ENCODE data around the gene RABGAP1.

RABGAP1 gene

DNA sequence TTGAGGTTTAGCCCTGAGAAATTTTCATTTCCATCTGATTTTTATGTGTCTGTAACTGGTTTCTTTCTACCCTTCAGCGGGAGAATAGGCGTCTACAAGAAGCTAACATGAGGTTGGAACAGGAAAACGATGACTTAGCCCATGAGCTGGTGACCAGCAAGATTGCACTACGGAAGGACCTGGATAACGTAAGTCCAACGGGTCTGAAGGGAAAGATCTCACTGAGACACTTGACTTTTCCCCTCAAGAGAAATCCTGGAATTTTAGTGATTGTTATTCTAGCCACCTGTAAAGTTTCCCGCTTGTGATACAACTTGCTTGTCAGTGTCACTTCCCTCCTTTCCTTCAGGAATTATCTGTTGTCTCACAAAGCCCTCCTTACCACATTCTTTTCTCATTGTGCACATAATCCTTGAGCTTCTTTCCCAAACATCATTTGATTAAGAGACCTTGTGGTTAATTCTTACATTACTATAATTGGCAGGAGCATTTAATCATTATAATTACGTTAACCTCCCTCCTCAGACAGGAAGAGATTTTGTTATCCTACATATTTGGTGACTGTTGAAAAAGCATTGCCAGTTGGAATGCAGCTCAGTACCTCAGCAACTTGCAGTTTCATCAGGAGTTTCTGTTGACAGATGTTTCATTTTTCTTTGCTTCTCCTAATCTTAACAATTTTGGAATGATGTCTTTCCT is 149.5 kb downstream of the RABGAP1 start:
- no peak for DNase-seq (ENCODE audit: low read depth, low spot score)
- TF ChIP-seq POLR2AphosphoS5 (IDR thresholded peaks at IDR 0.05; ENCODE audit: borderline replicate concordance, low read depth, low read length) (no peak), FOXP2 (optimal IDR thresholded peaks at IDR 0.05; ENCODE audit: control extremely low read depth, extremely low read length, insufficient read depth) (no peak), EZH2 (IDR thresholded peaks at IDR 0.05) (no peak)
- Histone ChIP-seq H3K27ac (peak overlapping the region; percentile 58), H3K36me3 (ENCODE audit: insufficient read depth, low read length) (peaks cover 88% of the 10 kb centered on the region), H3K4me3 (no peak overlapping the region), H3K9me3 (ENCODE audit: low read depth, low read length) (no peaks in the 10 kb centered on the region), H3K9ac (ENCODE audit: insufficient read length) (no peak overlapping the region)

GRCh38 chr9:123090956-123091355 is 150.1 kb downstream of the RABGAP1 start:
- Histone ChIP-seq H3K9ac (ENCODE audit: insufficient read length) (no peak overlapping the region), H3K36me3 (ENCODE audit: insufficient read depth, low read length) (peaks cover 88% of the 10 kb centered on the region), H3K27ac (peak overlapping the region; percentile 58; the same call in 1 of the 2 replicates), H3K4me3 (no peak overlapping the region), H3K9me3 (ENCODE audit: low read depth, low read length) (no peaks in the 10 kb centered on the region)
- no peak for DNase-seq (ENCODE audit: low read depth, low spot score)
- TF ChIP-seq POLR2AphosphoS5 (IDR thresholded peaks at IDR 0.05; ENCODE audit: borderline replicate concordance, low read depth, low read length) = no peak
- no peak for TF ChIP-seq FOXP2 (optimal IDR thresholded peaks at IDR 0.05; ENCODE audit: control extremely low read depth, extremely low read length, insufficient read depth)
- TF ChIP-seq EZH2 (IDR thresholded peaks at IDR 0.05) = no peak

DNA sequence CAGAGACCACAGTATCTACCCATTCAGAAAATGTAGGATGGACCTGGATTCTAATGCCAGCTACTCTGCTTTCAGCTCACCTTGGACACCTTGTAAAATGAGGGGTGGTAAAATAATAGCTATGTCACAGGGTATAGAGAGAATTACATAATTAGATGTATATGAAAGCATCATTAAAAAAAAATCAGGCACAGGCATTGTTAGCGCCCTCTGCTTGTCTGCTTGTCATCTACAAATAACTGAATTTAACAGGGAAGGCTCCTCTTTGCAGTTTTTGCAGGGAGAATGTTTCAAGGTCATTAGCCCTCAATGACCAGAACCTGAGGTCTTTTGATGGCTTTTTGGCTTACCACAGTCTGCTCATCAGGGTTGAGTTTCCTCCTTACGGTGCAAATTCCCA is 150.6 kb downstream of the RABGAP1 start:
- no peak overlapping the region for H3K9ac ChIP-seq (ENCODE audit: insufficient read length)
- H3K9me3 ChIP-seq (ENCODE audit: low read depth, low read length) = no peaks in the 10 kb centered on the region
- DNase-seq (ENCODE audit: low read depth, low spot score) = no peak
- H3K36me3 ChIP-seq (ENCODE audit: insufficient read depth, low read length) = peaks cover 88% of the 10 kb centered on the region
- H3K4me3 ChIP-seq = no peak overlapping the region
- H3K27ac ChIP-seq = no peak overlapping the region
- TF ChIP-seq POLR2AphosphoS5 (IDR thresholded peaks at IDR 0.05; ENCODE audit: borderline replicate concordance, low read depth, low read length) = no peak
- no peak for TF ChIP-seq FOXP2 (optimal IDR thresholded peaks at IDR 0.05; ENCODE audit: control extremely low read depth, extremely low read length, insufficient read depth)
- no peak for TF ChIP-seq EZH2 (IDR thresholded peaks at IDR 0.05)

DNA sequence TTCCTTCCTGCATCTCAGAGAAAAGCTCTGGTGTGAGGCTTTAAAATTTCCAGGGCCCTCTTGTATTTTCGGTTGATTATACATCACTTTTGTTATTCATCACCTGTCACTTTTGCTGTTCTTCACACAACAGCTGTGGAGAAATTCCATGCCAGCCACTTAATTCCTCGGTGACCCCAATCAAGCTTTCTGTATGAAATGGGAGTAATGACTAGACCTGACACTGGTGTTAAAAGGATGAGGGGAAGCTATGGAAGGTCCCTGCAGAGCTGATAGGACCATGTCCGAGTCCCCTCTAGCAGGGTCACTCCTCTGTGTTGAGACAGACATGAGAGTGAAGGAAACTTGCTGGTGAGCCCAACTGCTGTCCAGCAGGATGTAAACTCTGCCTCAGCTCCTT is 152.3 kb downstream of the RABGAP1 start:
- H3K9me3 ChIP-seq (ENCODE audit: low read depth, low read length) = no peaks in the 10 kb centered on the region
- H3K36me3 ChIP-seq (ENCODE audit: insufficient read depth, low read length) = peaks cover 92% of the 10 kb centered on the region
- H3K27ac ChIP-seq = no peak overlapping the region
- no peak for DNase-seq (ENCODE audit: low read depth, low spot score)
- TF ChIP-seq POLR2AphosphoS5 (IDR thresholded peaks at IDR 0.05; ENCODE audit: borderline replicate concordance, low read depth, low read length) (no peak), EZH2 (IDR thresholded peaks at IDR 0.05) (no peak), FOXP2 (optimal IDR thresholded peaks at IDR 0.05; ENCODE audit: control extremely low read depth, extremely low read length, insufficient read depth) (no peak)
- H3K4me3 ChIP-seq = no peak overlapping the region
- no peak overlapping the region for H3K9ac ChIP-seq (ENCODE audit: insufficient read length)

GRCh38 chr9:123096987-123097386 is 156.2 kb downstream of the RABGAP1 start:
- Histone ChIP-seq H3K9ac (ENCODE audit: insufficient read length) (no peak overlapping the region), H3K27ac (peak overlapping the region; percentile 59), H3K36me3 (ENCODE audit: insufficient read depth, low read length) (peaks cover 92% of the 10 kb centered on the region), H3K9me3 (ENCODE audit: low read depth, low read length) (no peaks in the 10 kb centered on the region), H3K4me3 (no peak overlapping the region)
- TF ChIP-seq EZH2 (IDR thresholded peaks at IDR 0.05) (no peak), POLR2AphosphoS5 (IDR thresholded peaks at IDR 0.05; ENCODE audit: borderline replicate concordance, low read depth, low read length) (no peak), FOXP2 (optimal IDR thresholded peaks at IDR 0.05; ENCODE audit: control extremely low read depth, extremely low read length, insufficient read depth) (no peak)
- no peak for DNase-seq (ENCODE audit: low read depth, low spot score)

DNA sequence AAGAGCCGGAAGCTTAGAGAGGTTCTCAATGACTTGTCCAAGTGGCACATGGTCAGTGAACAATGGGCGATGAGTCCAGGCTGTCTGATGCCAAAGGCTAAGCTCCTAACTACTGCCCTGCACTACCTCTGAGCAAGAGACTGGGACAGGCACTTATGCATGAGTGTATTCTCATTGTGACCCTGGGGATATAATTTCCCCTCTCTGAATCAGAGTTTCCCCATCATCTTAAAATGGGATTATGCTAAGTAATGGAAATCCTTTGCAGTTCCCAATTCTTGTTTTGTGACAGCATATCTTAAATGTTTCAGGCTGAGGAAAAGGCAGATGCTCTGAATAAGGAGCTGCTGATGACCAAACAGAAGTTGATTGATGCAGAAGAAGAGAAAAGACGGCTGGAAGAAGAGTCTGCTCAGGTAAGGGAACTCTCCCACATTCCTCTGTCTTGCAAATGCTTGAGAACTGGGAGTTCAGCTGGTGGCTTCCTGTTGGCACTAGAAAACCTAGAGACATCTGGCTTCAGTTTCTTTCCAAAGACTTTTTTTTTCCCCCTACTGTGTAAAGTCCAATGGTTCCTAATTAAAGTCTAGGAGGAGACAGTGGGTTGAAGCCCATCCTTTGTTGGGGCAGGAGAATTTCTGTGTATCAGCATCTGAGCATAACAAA is 156.7 kb downstream of the RABGAP1 start:
- Histone ChIP-seq H3K27ac (peak overlapping the region; percentile 59), H3K9me3 (ENCODE audit: low read depth, low read length) (no peaks in the 10 kb centered on the region), H3K36me3 (ENCODE audit: insufficient read depth, low read length) (peaks cover 92% of the 10 kb centered on the region), H3K9ac (ENCODE audit: insufficient read length) (no peak overlapping the region), H3K4me3 (0 out of 2 replicates have a peak overlapping the region, but pooled peaks have one; percentile 13)
- no peak for TF ChIP-seq FOXP2 (optimal IDR thresholded peaks at IDR 0.05; ENCODE audit: control extremely low read depth, extremely low read length, insufficient read depth)
- TF ChIP-seq POLR2AphosphoS5 (IDR thresholded peaks at IDR 0.05; ENCODE audit: borderline replicate concordance, low read depth, low read length) = no peak
- DNase-seq (ENCODE audit: low read depth, low spot score) = no peak

- Histone ChIP-seq H3K9ac (ENCODE audit: insufficient read length) (no peak overlapping the region), H3K4me3 (no peak overlapping the region), H3K27ac (peak overlapping the region; percentile 59), H3K9me3 (ENCODE audit: low read depth, low read length) (no peaks in the 10 kb centered on the region), H3K36me3 (ENCODE audit: insufficient read depth, low read length) (peaks cover 91% of the 10 kb centered on the region)
- DNase-seq (ENCODE audit: low read depth, low spot score) = no peak
- TF ChIP-seq EZH2 (IDR thresholded peaks at IDR 0.05) (no peak), POLR2AphosphoS5 (IDR thresholded peaks at IDR 0.05; ENCODE audit: borderline replicate concordance, low read depth, low read length) (no peak), FOXP2 (optimal IDR thresholded peaks at IDR 0.05; ENCODE audit: control extremely low read depth, extremely low read length, insufficient read depth) (no peak)
Observed at GRCh38 chr9:123098096-123098459, 157.3 kb downstream of the RABGAP1 start.

DNA sequence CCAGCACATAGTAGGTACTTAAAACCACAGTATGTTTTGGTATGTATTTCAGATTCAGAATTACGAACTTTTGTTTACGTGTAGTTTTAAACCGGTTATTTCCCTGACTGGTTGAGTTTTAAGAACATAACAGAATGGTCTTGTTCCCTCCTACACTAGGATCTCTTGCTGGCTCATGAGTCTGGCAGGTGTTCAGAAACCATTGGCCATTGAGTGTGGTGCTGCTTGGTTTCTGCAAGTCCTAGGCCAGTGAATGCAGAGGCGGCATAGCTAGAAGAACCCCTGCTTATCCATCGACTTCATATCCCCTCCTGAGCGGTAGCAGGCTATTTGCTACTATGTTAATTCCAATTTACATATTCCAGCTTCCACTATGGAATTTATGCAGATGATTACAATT is 158.2 kb downstream of the RABGAP1 start:
- Histone ChIP-seq H3K4me3 (no peak overlapping the region), H3K9me3 (ENCODE audit: low read depth, low read length) (no peaks in the 10 kb centered on the region), H3K36me3 (ENCODE audit: insufficient read depth, low read length) (peaks cover 85% of the 10 kb centered on the region), H3K9ac (ENCODE audit: insufficient read length) (no peak overlapping the region), H3K27ac (peak overlapping the region; percentile 59; the same call in 1 of the 2 replicates)
- TF ChIP-seq EZH2 (IDR thresholded peaks at IDR 0.05) = no peak
- TF ChIP-seq POLR2AphosphoS5 (IDR thresholded peaks at IDR 0.05; ENCODE audit: borderline replicate concordance, low read depth, low read length) = no peak
- no peak for TF ChIP-seq FOXP2 (optimal IDR thresholded peaks at IDR 0.05; ENCODE audit: control extremely low read depth, extremely low read length, insufficient read depth)
- no peak for DNase-seq (ENCODE audit: low read depth, low spot score)
